ENCODE data around the gene TATDN3. TPM values are rescaled to one million over a fixed set of nuclear protein-coding genes. Genes with fewer than 3 reads are reported as not detected.

TATDN3 gene
- total RNA-seq, 3 donors from 2014 or later (not counting 1 experiment from before 2014, with no cell fraction given): 11.6 to 14.6 (median 13.4) TPM

- Histone ChIP-seq H3K4me3 (ENCODE audit: low read length) (peak overlapping the region; percentile 7), H3K27me3 (ENCODE audit: control insufficient read depth, insufficient read depth, low read length) (no peaks in the 10 kb centered on the region), H3K9me3 (ENCODE audit: control insufficient read depth, insufficient read depth, low read length) (no peaks in the 10 kb centered on the region), H3K27ac (ENCODE audit: low read length) (peak overlapping the region; percentile 41), H3K36me3 (ENCODE audit: control insufficient read depth, insufficient read depth, low read length) (peaks cover 19% of the 10 kb centered on the region), H3K4me1 (ENCODE audit: control insufficient read depth, insufficient read depth, low read length) (peaks cover 28% of the 10 kb centered on the region)
- no peak for TF ChIP-seq CTCF (IDR thresholded peaks at IDR 0.05)
- peak in 1 of 2 donors; percentile 28 for DNase-seq
- Mint-ChIP-seq H3K27me3 (ENCODE audit: low read depth in 2 of 2) (no peaks in the 10 kb centered on the region), H3K9me3 (no peaks in the 10 kb centered on the region), H3K4me3 (no peak overlapping the region), H3K36me3 (no peaks in the 10 kb centered on the region), H3K27ac (no peak overlapping the region), H3K4me1 (peaks cover 0 to 32% of the 10 kb centered on the region in 2 donors)
- WGBS (ENCODE audit: insufficient coverage): 52% methylated on average over 1 of the region's 1 CpG
- ATAC-seq: no peak
- intact Hi-C loops (cut with micrococcal nuclease): loop anchor here (5.0 kb wide), 1 partner anchor 63 kb away; the partner anchor contains the start of gene FLVCR1
Measured at GRCh38 chr1:212794561-212795014, 2.9 kb downstream of the TATDN3 start.

GRCh38 chr1:212797681-212798080, 6.0 kb downstream of the TATDN3 start:
- Mint-ChIP-seq H3K9me3 (no peaks in the 10 kb centered on the region), H3K36me3 (no peaks in the 10 kb centered on the region), H3K4me3 (no peak overlapping the region), H3K27ac (no peak overlapping the region), H3K27me3 (ENCODE audit: low read depth in 2 of 2) (no peaks in the 10 kb centered on the region), H3K4me1 (peaks cover 0 to 16% of the 10 kb centered on the region in 2 donors)
- no peak for DNase-seq
- Histone ChIP-seq H3K27me3 (ENCODE audit: control insufficient read depth, insufficient read depth, low read length) (no peaks in the 10 kb centered on the region), H3K36me3 (ENCODE audit: control insufficient read depth, insufficient read depth, low read length) (peaks cover 33% of the 10 kb centered on the region), H3K4me1 (ENCODE audit: control insufficient read depth, insufficient read depth, low read length) (peaks cover 10% of the 10 kb centered on the region), H3K4me3 (ENCODE audit: low read length) (no peak overlapping the region), H3K9me3 (ENCODE audit: control insufficient read depth, insufficient read depth, low read length) (no peaks in the 10 kb centered on the region), H3K27ac (ENCODE audit: low read length) (no peak overlapping the region)
- ATAC-seq: no peak
- TF ChIP-seq CTCF (IDR thresholded peaks at IDR 0.05): no peak
- intact Hi-C loops (cut with micrococcal nuclease): no loop called here
- WGBS (ENCODE audit: insufficient coverage): 94% methylated on average over 1 of the region's 3 CpGs

- no CpG with 5 or more reads among the region's 3 CpGs for WGBS (ENCODE audit: insufficient coverage)
- no peak for TF ChIP-seq CTCF (IDR thresholded peaks at IDR 0.05)
- Histone ChIP-seq H3K4me3 (ENCODE audit: low read length) (no peak overlapping the region), H3K9me3 (ENCODE audit: control insufficient read depth, insufficient read depth, low read length) (no peaks in the 10 kb centered on the region), H3K36me3 (ENCODE audit: control insufficient read depth, insufficient read depth, low read length) (peaks cover 33% of the 10 kb centered on the region), H3K27ac (ENCODE audit: low read length) (no peak overlapping the region), H3K27me3 (ENCODE audit: control insufficient read depth, insufficient read depth, low read length) (no peaks in the 10 kb centered on the region), H3K4me1 (ENCODE audit: control insufficient read depth, insufficient read depth, low read length) (no peaks in the 10 kb centered on the region)
- Mint-ChIP-seq H3K4me3 (no peak overlapping the region), H3K4me1 (no peaks in the 10 kb centered on the region), H3K27me3 (ENCODE audit: low read depth in 2 of 2) (no peaks in the 10 kb centered on the region), H3K36me3 (peaks cover 6% of the 10 kb centered on the region), H3K9me3 (no peaks in the 10 kb centered on the region), H3K27ac (no peak overlapping the region)
- intact Hi-C loops (cut with micrococcal nuclease): no loop called here
- DNase-seq (no peak), ATAC-seq (no peak)
Measured at GRCh38 chr1:212805767-212806166, 14.1 kb downstream of the TATDN3 start.

Measured in natural killer cell (primary cell).